GM18520 (cell line): Measurements from ENCODE around the gene IGFBP6.

Source experiments
- ATAC-seq: cut with Tn5 transposase; IDR thresholded peaks from one replicate; pipeline ENCODE4 v1.9.1; 2021; ENCODE audit not compliant: unreplicated experiment

The IGFBP6 gene

GRCh38 chr12:53069621-53070410, 27.7 kb upstream of the IGFBP6 start:
- no peak for ATAC-seq

GRCh38 chr12:53070877-53071492, 26.5 kb upstream of the IGFBP6 start:
- no peak for ATAC-seq

- ATAC-seq, result no peak
Measured at GRCh38 chr12:53071591-53072551, 25.6 kb upstream of the IGFBP6 start.

GRCh38 chr12:53073881-53074280, 23.6 kb upstream of the IGFBP6 start:
- ATAC-seq, result no peak

- no peak for ATAC-seq
Measured at GRCh38 chr12:53074283-53074998, 23.0 kb upstream of the IGFBP6 start.

GRCh38 chr12:53074999-53075370, 22.5 kb upstream of the IGFBP6 start:
- ATAC-seq, result no peak

GRCh38 chr12:53076461-53076860, 21.0 kb upstream of the IGFBP6 start:
- no peak for ATAC-seq

GRCh38 chr12:53077030-53077429, 20.4 kb upstream of the IGFBP6 start:
- no peak for ATAC-seq

- no peak for ATAC-seq
Measured at GRCh38 chr12:53078425-53079225, 18.8 kb upstream of the IGFBP6 start.

- ATAC-seq, result peak; percentile 94
Measured at GRCh38 chr12:53079226-53080117, 18.0 kb upstream of the IGFBP6 start, which contains the start of gene SPRYD3. Gene SPRYD3 (minus strand): TSS chr12:53079390. CDS start chr12:53079333, 57 bp downstream.

- ATAC-seq, result no peak
Measured at GRCh38 chr12:53082637-53083175, 14.8 kb upstream of the IGFBP6 start.

GRCh38 chr12:53086361-53086760, 11.1 kb upstream of the IGFBP6 start:
- ATAC-seq, result no peak

- no peak for ATAC-seq
Measured at GRCh38 chr12:53090105-53090504, 7.4 kb upstream of the IGFBP6 start.

GRCh38 chr12:53090554-53090953, 6.9 kb upstream of the IGFBP6 start:
- no peak for ATAC-seq

- no peak for ATAC-seq
Measured at GRCh38 chr12:53091756-53092155, 5.7 kb upstream of the IGFBP6 start.

- ATAC-seq, result no peak
Measured at GRCh38 chr12:53093777-53094393, 3.6 kb upstream of the IGFBP6 start.

- no peak for ATAC-seq
Measured at GRCh38 chr12:53094394-53094787, 3.1 kb upstream of the IGFBP6 start.
